Naive thymus-derived CD4-positive, alpha-beta T cell (primary cell): ENCODE results near the gene SP9. TPM values are rescaled to one million over a fixed set of nuclear protein-coding genes. Genes with fewer than 3 reads are reported as not detected.
A peak's percentile ranks its signal among the peaks of the same experiment; 100 is the strongest.

Source experiments
- ATAC-seq: fragments of 150-1000 bp; cut with Tn5 transposase; 2 replicates; pipeline ENCODE4 v1.10.0; 2021; ENCODE audit warnings: mild to moderate bottlenecking, moderate library complexity
- CTCF ChIA-PET: fragments of 350-600 bp; sonication (Branson Sonifier 250); formaldehyde crosslinking; loops from one replicate; lab custom pipeline; 2021; ENCODE audit warnings: antibody characterized with exemption; lab: Charles Lee
- POLR2A ChIA-PET: fragments of 350-600 bp; sonication (Branson Sonifier 250); formaldehyde crosslinking; loops from one replicate; lab custom pipeline; 2021; ENCODE audit warnings: antibody characterized with exemption, inconsistent platforms; lab: Charles Lee
- DNase-seq, 9 donors: peaks; one replicate each; pipeline versions ENCODE4 v3.0.0 to v3.0.0-alpha.2; 2020 to 2022; ENCODE audit warnings: mixed read lengths in 1 of 9
- H3K27ac ChIP-seq: one replicate; pipeline ENCODE4 v1.7.0; 2013; ENCODE audit warnings: mild to moderate bottlenecking, low read depth, low read length, moderate library complexity
- H3K27me3 ChIP-seq, 2 donors: one replicate each; pipeline ENCODE4 v1.7.0; 2013; ENCODE audit warnings: low read length in 2 of 2, mild to moderate bottlenecking in 2 of 2, moderate library complexity in 2 of 2; ENCODE audit not compliant: control insufficient read depth in 2 of 2, insufficient read depth in 2 of 2
- H3K36me3 ChIP-seq, 3 experiments: 1 replicate in 2 of 3; 2 replicates in 1 of 3; pipeline ENCODE4 v1.7.0; 2013; ENCODE audit warnings: low read length in 3 of 3, mild to moderate bottlenecking in 3 of 3, moderate library complexity in 1 of 3; ENCODE audit not compliant: insufficient read depth in 3 of 3, control insufficient read depth in 2 of 3
- H3K4me1 ChIP-seq, 2 donors: one replicate each; pipeline ENCODE4 v1.7.0; 2013; ENCODE audit warnings: low read length in 2 of 2, mild to moderate bottlenecking in 2 of 2, moderate library complexity in 1 of 2; ENCODE audit not compliant: control insufficient read depth in 2 of 2, insufficient read depth in 2 of 2
- H3K4me3 ChIP-seq: 2 replicates; pipeline ENCODE4 v1.7.0; 2013; ENCODE audit warnings: mild to moderate bottlenecking, low read length
- H3K9me3 ChIP-seq, 3 experiments: 1 replicate in 2 of 3; 2 replicates in 1 of 3; pipeline ENCODE4 v1.7.0; 2013; ENCODE audit warnings: low read length in 3 of 3; ENCODE audit not compliant: control insufficient read depth in 2 of 3
- H3K27ac Mint-ChIP-seq, 9 donors: one replicate each; pipeline ENCODE4 v1.8.0; 2020 to 2022; ENCODE audit warnings: mixed read lengths in 9 of 9, mild to moderate bottlenecking in 8 of 9, moderate library complexity in 5 of 9, inconsistent platforms in 2 of 9
- H3K27me3 Mint-ChIP-seq, 5 donors: one replicate each; pipeline ENCODE4 v1.8.0; 2021 to 2022; ENCODE audit warnings: mixed read lengths in 5 of 5, mild to moderate bottlenecking in 1 of 5
- H3K36me3 Mint-ChIP-seq, 5 donors: one replicate each; pipeline ENCODE4 v1.8.0; 2020 to 2022; ENCODE audit warnings: mixed read lengths in 5 of 5, mild to moderate bottlenecking in 3 of 5, inconsistent platforms in 1 of 5
- H3K4me1 Mint-ChIP-seq, 7 donors: one replicate each; pipeline ENCODE4 v1.8.0; 2020 to 2022; ENCODE audit warnings: mixed read lengths in 7 of 7, mild to moderate bottlenecking in 3 of 7, inconsistent platforms in 1 of 7
- H3K4me3 Mint-ChIP-seq, 10 donors: one replicate each; pipeline ENCODE4 v1.8.0; 2020 to 2022; ENCODE audit warnings: mild to moderate bottlenecking in 10 of 10, mixed read lengths in 10 of 10, moderate library complexity in 6 of 10, inconsistent platforms in 2 of 10
- H3K9me3 Mint-ChIP-seq, 11 donors: one replicate each; pipeline ENCODE4 v1.8.0; 2020 to 2022; ENCODE audit warnings: mixed read lengths in 11 of 11, mild to moderate bottlenecking in 4 of 11, inconsistent platforms in 1 of 11, moderate library complexity in 1 of 11
- intact Hi-C, 2 donors: fragments of 100-400 bp; cut with micrococcal nuclease; formaldehyde crosslinking; loops; one replicate each; pipeline ENCODE4 v1.15.1; 2023
- polyA plus RNA-seq, 2 donors: library from polyadenylated mRNA; unstranded; fragments of 300-500 nt; fragmentation: Illumina TruSeq; gene quantifications; one replicate each; pipeline ENCODE4 v1.2.3, GENCODE V29; 2021
- total RNA-seq, 6 experiments: library from RNA in 5 of 6; stranded (reverse) in 5 of 6; gene quantifications; 1 replicate in 5 of 6; 2 replicates in 1 of 6; pipeline ENCODE4 v1.2.3 and lab custom pipeline; 2021 to 2026

Gene SP9
- total RNA-seq, result not detected
- polyA plus RNA-seq, result not detected
- not detected for total RNA-seq (lab: John Stamatoyannopoulos, UW)

- POLR2A ChIA-PET, result interaction anchor here (1.6 kb wide), 1 partner anchor 9 kb away, joined by 4 read pairs; no protein-coding TSS in a partner anchor
- Histone ChIP-seq H3K4me1 (peaks cover 28 to 34% of the 10 kb centered on the region in 2 donors), H3K27me3 (peaks cover 69 to 83% of the 10 kb centered on the region in 2 donors), H3K36me3 (no peaks in the 10 kb centered on the region), H3K9me3 (peaks cover 0 to 4% (median 0%) of the 10 kb centered on the region in 3 experiments), H3K27ac (no peak within 1 kb of the TSS), H3K4me3 (peak within 1 kb of the TSS; percentile 18)
- peaks cover 60 to 83% (median 78%) of the 10 kb centered on the region in 5 donors for H3K27me3 Mint-ChIP-seq
- H3K4me3 Mint-ChIP-seq, result peak within 1 kb of the TSS; percentile 58 to 79 (median 66)
- peaks cover 0 to 4% (median 0%) of the 10 kb centered on the region in 5 donors for H3K36me3 Mint-ChIP-seq
- peaks cover 0 to 34% (median 4%) of the 10 kb centered on the region in 11 donors for H3K9me3 Mint-ChIP-seq
- DNase-seq (peak in 3 of 9 donors; percentile 30 to 42 (median 38)), ATAC-seq (no peak)
- H3K4me1 Mint-ChIP-seq, result peaks cover 5 to 51% (median 36%) of the 10 kb centered on the region in 7 donors
- intact Hi-C loops, result loop anchor here (5.0 to 10.0 kb wide), 5 partner anchors 88 to 1830 kb away; partner anchors contain the start of genes EVX2 (in 1 of the 2), HOXD8 (in 1 of the 2), HOXD9 (in 1 of the 2) and OLA1 (in 1 of the 2)
- H3K27ac Mint-ChIP-seq, result peak within 1 kb of the TSS in 8 of 9 donors; percentile 20 to 88 (median 80)
- CTCF ChIA-PET, result no interaction called here
Observed at GRCh38 chr2:174334781-174335251, at the start of gene SP9. TSS of gene SP9 (plus strand) at chr2:174334954. CDS start at chr2:174335093, 139 bp downstream.

- no peak overlapping the region for H3K4me3 ChIP-seq
- H3K4me1 Mint-ChIP-seq, result no peaks in the 10 kb centered on the region
- H3K27me3 Mint-ChIP-seq, result peaks cover 32 to 44% (median 38%) of the 10 kb centered on the region in 5 donors
- ChIA-PET CTCF (no interaction called here), POLR2A (no interaction called here)
- no peaks in the 10 kb centered on the region for H3K9me3 ChIP-seq
- H3K27ac ChIP-seq, result no peak overlapping the region
- no peaks in the 10 kb centered on the region for H3K4me1 ChIP-seq
- ATAC-seq (no peak), DNase-seq (no peak)
- intact Hi-C loops, result no loop called here
- H3K27ac Mint-ChIP-seq, result no peak overlapping the region
- no peak overlapping the region for H3K4me3 Mint-ChIP-seq
- H3K9me3 Mint-ChIP-seq, result peaks cover 0 to 10% (median 4%) of the 10 kb centered on the region in 11 donors
- no peaks in the 10 kb centered on the region for H3K27me3 ChIP-seq
- no peaks in the 10 kb centered on the region for H3K36me3 Mint-ChIP-seq
- H3K36me3 ChIP-seq, result no peaks in the 10 kb centered on the region
Observed at GRCh38 chr2:174286172-174286571, 48.6 kb upstream of the SP9 start.

- Histone ChIP-seq H3K4me1 (no peaks in the 10 kb centered on the region), H3K4me3 (no peak overlapping the region), H3K36me3 (no peaks in the 10 kb centered on the region), H3K9me3 (no peaks in the 10 kb centered on the region), H3K27ac (no peak overlapping the region), H3K27me3 (no peaks in the 10 kb centered on the region)
- Mint-ChIP-seq H3K9me3 (peaks cover 0 to 19% (median 10%) of the 10 kb centered on the region in 11 donors), H3K4me1 (no peaks in the 10 kb centered on the region), H3K27ac (no peak overlapping the region), H3K36me3 (peaks cover 0 to 3% (median 0%) of the 10 kb centered on the region in 5 donors), H3K4me3 (no peak overlapping the region), H3K27me3 (peaks cover 18 to 34% (median 22%) of the 10 kb centered on the region in 5 donors)
- ChIA-PET POLR2A (no interaction called here), CTCF (no interaction called here)
- intact Hi-C loops, result no loop called here
- no peak for ATAC-seq
- no peak for DNase-seq
Observed at GRCh38 chr2:174292908-174293307, 41.8 kb upstream of the SP9 start.

- no peak overlapping the region for H3K4me3 Mint-ChIP-seq
- peaks cover 6 to 27% (median 15%) of the 10 kb centered on the region in 5 donors for H3K27me3 Mint-ChIP-seq
- ATAC-seq, result no peak
- H3K27me3 ChIP-seq, result no peaks in the 10 kb centered on the region
- no peaks in the 10 kb centered on the region for H3K36me3 Mint-ChIP-seq
- no peaks in the 10 kb centered on the region for H3K9me3 ChIP-seq
- no peaks in the 10 kb centered on the region for H3K4me1 ChIP-seq
- H3K27ac ChIP-seq, result no peak overlapping the region
- H3K4me3 ChIP-seq, result no peak overlapping the region
- H3K4me1 Mint-ChIP-seq, result no peaks in the 10 kb centered on the region
- ChIA-PET CTCF (no interaction called here), POLR2A (no interaction called here)
- H3K27ac Mint-ChIP-seq, result no peak overlapping the region
- H3K9me3 Mint-ChIP-seq, result peaks cover 0 to 3% (median 0%) of the 10 kb centered on the region in 11 donors
- intact Hi-C loops, result no loop called here
- H3K36me3 ChIP-seq, result no peaks in the 10 kb centered on the region
- DNase-seq, result no peak
Observed at GRCh38 chr2:174300114-174300513, 34.6 kb upstream of the SP9 start.

- no peaks in the 10 kb centered on the region for H3K36me3 Mint-ChIP-seq
- H3K27me3 Mint-ChIP-seq, result peaks cover 59 to 75% (median 69%) of the 10 kb centered on the region in 5 donors
- no peaks in the 10 kb centered on the region for H3K4me1 Mint-ChIP-seq
Observed at GRCh38 chr2:174312581-174313234, 22.0 kb upstream of the SP9 start.

GRCh38 chr2:174322149-174322548, 12.6 kb upstream of the SP9 start:
- intact Hi-C loops, result no loop called here
- H3K27me3 ChIP-seq, result peaks cover 12 to 26% of the 10 kb centered on the region in 2 donors
- Mint-ChIP-seq H3K27me3 (peaks cover 62 to 88% (median 77%) of the 10 kb centered on the region in 5 donors), H3K9me3 (peaks cover 0 to 3% (median 0%) of the 10 kb centered on the region in 11 donors), H3K36me3 (no peaks in the 10 kb centered on the region), H3K4me3 (no peak overlapping the region), H3K27ac (no peak overlapping the region), H3K4me1 (peaks cover 6 to 16% (median 11%) of the 10 kb centered on the region in 7 donors)
- H3K4me3 ChIP-seq, result no peak overlapping the region
- H3K9me3 ChIP-seq, result no peaks in the 10 kb centered on the region
- ChIA-PET CTCF (interaction anchor here (0.7 kb wide), 1 partner anchor 17 kb away, joined by 4 read pairs; no protein-coding TSS in a partner anchor), POLR2A (no interaction called here)
- H3K27ac ChIP-seq, result no peak overlapping the region
- DNase-seq (no peak), ATAC-seq (no peak)
- H3K4me1 ChIP-seq, result peaks cover 9 to 10% of the 10 kb centered on the region in 2 donors
- no peaks in the 10 kb centered on the region for H3K36me3 ChIP-seq

More at GRCh38 chr2:174312581-174313234, 22.0 kb upstream of the SP9 start:
- H3K27me3 ChIP-seq, result peaks cover 0 to 3% of the 10 kb centered on the region in 2 donors
- H3K9me3 ChIP-seq, result no peaks in the 10 kb centered on the region
- DNase-seq (no peak), ATAC-seq (no peak)
- Mint-ChIP-seq H3K27ac (no peak overlapping the region), H3K9me3 (peaks cover 0 to 12% (median 1%) of the 10 kb centered on the region in 11 donors), H3K4me3 (no peak overlapping the region)
- no peak overlapping the region for H3K4me3 ChIP-seq
- POLR2A ChIA-PET, result no interaction called here
- CTCF ChIA-PET, result no interaction called here
- no peaks in the 10 kb centered on the region for H3K36me3 ChIP-seq
- no peaks in the 10 kb centered on the region for H3K4me1 ChIP-seq
- H3K27ac ChIP-seq, result no peak overlapping the region
- intact Hi-C loops, result no loop called here
